ENCODE results near the gene KCNJ12. TPM values are rescaled to one million over a fixed set of nuclear protein-coding genes. Genes with fewer than 3 reads are reported as not detected.

The KCNJ12 gene
- polyA plus RNA-seq, 4 donors, result 2.2 to 8.7 (median 4.8) TPM

DNA sequence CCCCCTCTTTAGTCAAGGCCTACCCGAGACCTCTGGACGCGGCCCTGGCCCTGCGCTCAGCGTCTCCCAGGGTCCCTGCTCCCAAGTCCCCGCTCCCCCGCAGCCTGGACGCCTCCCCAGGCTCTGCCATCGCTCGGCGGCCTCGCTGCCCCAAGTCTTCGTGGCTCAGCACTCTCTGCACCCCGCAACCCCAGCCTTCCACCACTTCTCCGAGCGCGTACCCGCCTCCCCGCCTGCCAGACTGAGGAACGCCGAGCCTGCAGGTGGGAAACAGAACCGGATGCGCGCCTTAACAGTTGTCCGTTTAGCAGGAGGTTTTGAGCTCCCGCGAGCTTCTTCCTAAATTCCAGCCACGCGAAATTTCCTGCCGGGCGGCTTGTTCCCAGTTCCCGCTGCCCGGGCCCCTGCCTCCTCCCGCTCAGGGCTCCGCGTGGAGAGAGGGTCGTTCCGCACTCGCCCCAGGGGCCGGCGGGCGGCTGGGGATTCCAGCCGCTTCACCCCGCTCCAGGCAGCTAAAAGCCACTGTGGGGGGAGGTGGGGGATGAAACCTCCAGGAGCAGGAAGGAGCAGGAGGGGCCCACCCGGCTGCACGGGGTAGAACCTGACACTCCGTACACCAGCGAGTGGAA lies 87.7 kb downstream of the KCNJ12 start:
- DNase-seq (ENCODE audit: low read depth in 4 of 4, low spot score in 3 of 4), result no peak

DNA sequence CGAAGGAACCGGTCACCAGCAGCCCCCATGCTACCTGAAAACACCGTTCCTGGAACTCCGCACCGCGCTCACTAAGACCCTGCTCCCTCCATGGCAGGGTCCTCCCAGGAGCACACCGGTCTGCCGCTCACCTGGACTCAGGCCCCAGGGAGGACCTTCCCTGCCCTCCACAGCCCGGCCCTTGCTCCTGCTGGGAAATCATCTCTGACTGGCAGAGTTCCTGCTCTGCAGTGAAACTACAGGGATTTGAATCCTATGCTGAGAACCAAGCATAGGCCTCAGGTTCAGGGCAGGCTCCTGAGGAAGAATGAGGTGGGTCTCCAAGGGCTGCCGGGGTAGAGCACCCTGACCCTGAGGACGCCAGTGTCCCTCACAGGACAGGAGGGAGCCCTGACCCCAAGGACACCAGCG lies 88.5 kb downstream of the KCNJ12 start:
- DNase-seq (ENCODE audit: low read depth in 4 of 4, low spot score in 3 of 4), result no peak

DNA sequence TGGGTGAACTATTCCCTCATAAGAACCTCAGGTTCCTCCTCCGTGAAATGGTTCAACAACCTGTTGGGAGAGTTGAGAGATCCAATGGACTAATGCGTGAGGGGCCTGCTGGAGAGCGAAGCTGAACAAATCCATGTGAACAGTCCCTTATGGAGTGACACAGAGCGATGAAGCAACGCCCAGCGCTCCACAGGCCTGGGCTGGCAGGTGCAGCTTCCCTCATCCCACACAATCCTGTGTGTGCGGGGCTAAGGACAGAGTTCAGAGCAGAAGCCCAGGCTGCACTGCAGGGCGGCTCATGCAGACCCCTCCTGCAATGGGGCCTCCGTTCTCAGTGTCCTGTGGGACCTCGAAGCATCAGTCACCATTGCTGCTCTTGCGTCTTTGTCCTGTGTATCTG lies 90.4 kb downstream of the KCNJ12 start:
- DNase-seq (ENCODE audit: low read depth in 4 of 4, low spot score in 3 of 4), result no peak

DNA sequence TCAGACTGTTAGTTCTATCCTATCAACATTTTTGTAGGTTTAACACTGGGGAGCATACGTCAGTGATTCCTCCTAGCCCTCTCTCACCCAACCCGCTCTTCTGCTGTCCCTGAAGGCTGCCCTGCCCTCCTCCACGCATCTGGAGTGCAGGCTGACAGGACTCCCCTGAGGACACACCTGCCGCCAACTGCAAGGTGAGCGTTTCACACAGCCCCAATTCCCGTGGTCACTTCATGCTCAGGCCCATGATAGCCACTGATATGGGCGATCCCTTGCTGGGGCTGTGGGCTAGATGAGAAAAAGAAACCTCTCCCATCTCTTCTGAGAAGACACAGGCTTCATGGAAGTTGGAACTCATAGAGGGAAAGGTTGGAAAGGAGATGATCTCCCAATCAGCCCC lies 91.0 kb downstream of the KCNJ12 start:
- DNase-seq (ENCODE audit: low read depth in 4 of 4, low spot score in 3 of 4), result no peak

DNA sequence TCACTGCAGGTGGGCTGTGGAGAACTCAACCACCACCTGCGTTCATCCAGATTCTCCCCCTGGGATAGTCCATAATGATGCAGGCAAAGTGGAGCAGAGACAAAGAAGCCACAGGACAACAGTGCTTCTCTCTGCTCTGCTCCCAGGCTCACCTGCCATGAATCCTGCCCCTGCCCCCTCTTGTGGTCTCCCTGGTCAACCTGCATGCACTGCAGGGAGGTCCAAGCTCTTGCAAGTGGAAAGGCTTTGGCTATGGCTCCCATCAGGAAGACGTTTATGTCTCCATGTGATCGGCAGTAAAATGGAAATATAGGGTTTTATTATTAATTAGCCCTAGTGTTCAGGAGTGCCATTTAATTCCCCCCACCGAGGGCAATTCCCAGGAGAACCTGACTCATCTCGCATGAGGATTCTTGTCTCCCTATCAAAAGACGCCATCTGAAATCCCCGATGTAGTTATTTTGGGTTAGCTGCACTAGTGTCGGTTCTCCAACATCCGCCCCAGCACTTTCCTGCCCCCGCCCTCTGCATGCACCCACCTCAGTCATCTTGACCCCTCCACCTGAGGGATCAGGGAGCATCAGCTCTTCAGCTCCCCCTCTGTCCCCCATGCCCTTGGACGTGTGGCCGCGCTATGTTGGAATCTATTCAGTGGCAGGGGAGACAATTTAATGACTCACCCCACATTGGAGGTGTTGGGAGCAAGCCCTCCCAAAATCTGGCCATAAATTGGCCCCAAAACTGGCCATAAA lies 91.8 kb downstream of the KCNJ12 start:
- DNase-seq (ENCODE audit: low read depth in 4 of 4, low spot score in 3 of 4), result no peak

Other genes with a start within 250 kb of the KCNJ12 start
- gene DHRS7B, start 249.4 kb upstream of the KCNJ12 start, polyA plus RNA-seq (ENCODE audit: insufficient read length in 4 of 4), result 10 to 100 TPM; 20.2 to 40.2 (median 33.7) TPM
- 10 to 100 TPM; 17.6 to 24.9 (median 22.3) TPM for gene TMEM11, start 162.2 kb upstream of the KCNJ12 start, polyA plus RNA-seq (ENCODE audit: insufficient read length in 4 of 4)
- gene NATD1, start 122.9 kb upstream of the KCNJ12 start, polyA plus RNA-seq (ENCODE audit: insufficient read length in 4 of 4), result 10 to 100 TPM; 10.2 to 14.4 (median 12.1) TPM
- 10 to 100 TPM; 17.6 to 26.2 (median 21.5) TPM for gene MAP2K3, start 91.6 kb upstream of the KCNJ12 start, polyA plus RNA-seq (ENCODE audit: insufficient read length in 4 of 4)